Measurements from ENCODE around the gene EGFL6.

Gene EGFL6

GRCh38 chrX:13569479-13570260 lies at the start of gene EGFL6:
Gene EGFL6, plus strand, starts transcription at chrX:13569601. Its CDS starts 261 bp downstream, at chrX:13569862.
- DNase-seq: no peak

- no peak for DNase-seq
Measured at GRCh38 chrX:13520351-13520750, 49.0 kb upstream of the EGFL6 start.

DNA sequence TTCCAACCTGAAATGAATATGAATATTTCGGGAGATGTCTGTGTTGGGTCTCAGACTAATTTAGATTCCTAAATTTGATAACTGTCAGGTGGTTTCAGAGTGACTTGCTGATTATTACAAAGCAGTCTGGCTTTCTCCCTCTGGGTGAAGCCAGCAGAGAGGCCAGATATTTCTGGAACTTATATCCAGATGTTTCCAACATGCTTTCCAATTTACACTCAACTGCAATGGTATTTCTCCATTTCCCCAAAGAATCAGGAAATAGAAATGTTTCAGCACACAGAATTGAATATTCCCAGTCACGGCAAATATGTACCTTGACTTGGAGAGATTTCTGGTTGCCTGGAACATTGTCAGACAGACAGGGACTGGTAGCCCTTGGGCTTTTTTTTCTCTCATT lies 48.5 kb upstream of the EGFL6 start:
- no peak for DNase-seq

DNA sequence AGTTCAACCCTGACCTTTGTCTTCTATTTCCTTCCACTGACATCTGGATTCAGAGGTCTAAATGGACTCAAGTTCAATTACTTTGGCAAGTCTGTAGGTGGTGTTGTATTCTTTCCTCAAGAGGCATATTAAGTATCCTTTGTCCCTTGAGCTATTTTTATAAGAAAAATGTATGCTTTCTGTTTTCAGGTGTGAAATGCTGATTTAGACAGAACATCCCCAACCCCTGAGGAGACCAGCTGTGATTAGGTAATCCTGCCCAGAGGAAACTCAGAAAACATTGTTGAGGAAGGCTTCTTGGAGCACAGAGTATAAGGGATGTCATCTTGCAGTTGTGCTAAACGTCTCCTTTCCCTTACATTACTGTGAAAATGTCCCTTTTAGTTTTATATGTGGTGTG lies 46.6 kb upstream of the EGFL6 start:
- no peak for DNase-seq

- DNase-seq: no peak
Measured at GRCh38 chrX:13533726-13534125, 35.7 kb upstream of the EGFL6 start.

DNA sequence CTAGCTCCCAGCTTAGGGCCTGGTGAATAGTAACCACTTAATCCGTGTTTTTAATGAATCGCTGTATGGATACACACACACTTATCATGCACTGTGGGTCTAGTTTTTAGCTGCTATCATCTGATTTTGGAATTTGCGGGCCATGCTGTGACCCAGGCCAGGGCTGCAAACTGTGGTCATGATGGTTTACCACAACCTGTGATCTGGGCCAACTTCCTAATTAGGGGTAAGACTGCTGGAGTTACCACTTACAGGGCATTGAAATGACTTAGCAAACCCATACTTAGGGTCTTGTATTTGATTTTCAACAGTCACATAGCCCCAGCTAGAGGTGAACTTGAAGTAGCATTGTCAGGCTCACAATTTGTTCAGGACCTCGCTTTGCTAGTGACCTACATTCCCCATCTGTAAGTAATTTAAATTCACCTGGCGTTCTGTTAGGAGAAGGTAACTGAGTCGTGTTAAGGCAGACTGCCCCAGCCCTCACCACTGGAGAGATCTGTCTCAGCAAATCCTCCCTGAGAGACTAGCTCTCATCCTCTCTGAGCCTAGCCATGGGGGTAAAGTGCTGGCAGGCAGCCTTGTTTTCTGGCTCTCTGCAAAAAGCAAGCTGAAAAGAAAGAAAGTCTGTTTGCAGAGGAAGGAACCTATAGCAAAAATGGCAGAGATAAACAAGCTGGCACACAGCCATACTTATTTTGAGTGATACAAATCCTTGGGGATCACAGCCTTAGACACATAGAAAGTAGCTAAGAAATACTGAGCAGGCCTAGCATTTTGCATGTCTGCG lies 33.8 kb upstream of the EGFL6 start:
- no peak for DNase-seq

DNA sequence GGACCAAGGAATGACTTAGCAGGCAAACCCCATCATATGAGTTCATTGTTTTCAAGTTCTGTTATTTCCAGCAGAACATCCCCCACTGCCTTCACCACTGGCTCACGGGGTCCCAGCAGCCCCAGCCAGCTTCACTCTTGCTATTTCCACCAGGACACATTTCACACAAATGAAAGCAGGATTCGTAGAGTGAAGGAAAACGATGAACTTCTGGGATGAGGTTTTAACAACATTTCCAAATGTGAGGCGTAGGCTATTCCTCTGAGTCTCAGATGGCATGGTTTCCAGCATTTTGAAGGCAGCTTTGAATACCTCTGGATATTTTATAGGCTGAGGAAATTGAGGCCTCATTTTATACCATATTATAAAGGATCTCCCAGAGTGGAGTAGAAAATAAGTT lies 32.9 kb upstream of the EGFL6 start:
- no peak for DNase-seq

GRCh38 chrX:13538414-13538813 lies 31.0 kb upstream of the EGFL6 start:
- DNase-seq: no peak

GRCh38 chrX:13540602-13541001 lies 28.8 kb upstream of the EGFL6 start:
- DNase-seq: no peak

DNA sequence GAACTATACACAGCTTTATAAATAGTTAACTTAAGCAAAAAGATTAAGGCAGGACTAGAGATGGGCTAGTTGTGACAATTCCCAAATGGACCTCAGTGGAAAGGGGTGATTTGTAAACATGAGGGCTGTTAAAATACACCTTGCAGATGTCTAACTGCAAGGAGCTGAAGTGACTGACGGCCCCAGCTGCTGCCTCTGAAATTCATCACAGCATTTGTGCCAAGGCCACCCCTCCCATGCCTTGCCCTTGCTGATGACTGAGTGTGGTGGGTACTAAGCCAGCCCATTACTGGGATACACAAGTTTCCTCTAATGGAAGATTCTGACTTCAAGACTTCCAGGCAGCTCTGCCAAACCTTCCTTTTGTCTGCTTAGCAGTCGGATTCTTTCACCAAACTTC lies 23.7 kb upstream of the EGFL6 start:
- no peak for DNase-seq

GRCh38 chrX:13547671-13548070 lies 21.7 kb upstream of the EGFL6 start:
- no peak for DNase-seq

GRCh38 chrX:13550346-13550745 lies 19.1 kb upstream of the EGFL6 start:
- DNase-seq: no peak

DNA sequence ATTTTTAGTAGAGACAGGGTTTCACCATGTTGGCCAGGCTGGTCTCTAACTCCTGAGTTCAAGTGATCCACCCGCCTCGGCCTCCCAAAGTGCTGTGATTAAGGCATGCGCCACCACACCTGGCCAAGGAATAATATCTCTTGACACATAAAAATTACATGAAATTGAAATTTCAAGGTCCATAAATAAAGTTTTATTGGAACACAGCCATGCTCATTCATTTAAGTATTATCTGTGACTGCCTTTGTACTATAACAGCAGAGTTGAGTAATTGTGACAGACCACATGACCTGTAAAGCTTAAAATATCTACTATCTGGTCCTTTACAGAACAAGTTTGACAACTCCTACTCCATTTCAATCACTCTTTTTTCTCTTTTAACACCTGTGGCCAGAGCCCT lies 17.8 kb upstream of the EGFL6 start:
- DNase-seq: no peak

GRCh38 chrX:13552892-13553291 lies 16.5 kb upstream of the EGFL6 start:
- DNase-seq: no peak

DNA sequence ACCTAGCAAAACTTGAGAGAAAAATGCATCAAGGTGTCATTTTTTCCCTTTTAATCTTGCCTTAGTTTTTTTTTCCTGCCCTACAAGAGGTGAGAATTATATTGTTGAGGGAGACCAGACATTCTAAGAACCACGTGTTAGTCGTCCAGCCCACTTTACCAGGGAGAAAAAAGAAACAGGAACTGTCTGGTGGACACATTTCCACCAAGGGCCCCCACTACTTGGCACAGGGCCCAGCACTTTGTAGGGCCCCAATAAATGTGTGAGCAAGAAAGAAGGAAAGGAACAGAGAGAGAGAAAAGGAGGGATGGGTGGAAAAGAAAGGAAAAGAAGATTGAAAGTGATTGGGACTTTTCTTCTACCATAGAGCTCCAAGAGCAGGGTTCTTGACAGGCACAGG lies 3.9 kb upstream of the EGFL6 start:
- DNase-seq: no peak

DNA sequence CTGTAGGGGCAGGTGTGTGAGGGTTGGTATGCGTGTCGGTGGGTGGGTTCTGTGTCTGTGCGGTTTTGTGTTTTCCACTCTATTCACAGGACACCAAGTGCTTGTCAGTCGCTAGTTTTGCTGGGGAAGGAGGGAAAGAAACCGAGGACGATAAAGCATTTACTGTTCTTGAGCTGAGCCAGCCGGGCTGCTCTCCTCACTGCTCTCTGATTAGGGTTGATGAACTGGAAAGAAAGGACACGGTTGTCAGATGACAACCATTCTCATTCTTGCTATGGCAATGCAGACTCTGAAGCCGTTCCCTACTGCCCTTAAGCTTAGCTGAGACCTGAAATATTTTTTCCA lies 832 bp downstream of the EGFL6 start:
- DNase-seq: no peak

DNA sequence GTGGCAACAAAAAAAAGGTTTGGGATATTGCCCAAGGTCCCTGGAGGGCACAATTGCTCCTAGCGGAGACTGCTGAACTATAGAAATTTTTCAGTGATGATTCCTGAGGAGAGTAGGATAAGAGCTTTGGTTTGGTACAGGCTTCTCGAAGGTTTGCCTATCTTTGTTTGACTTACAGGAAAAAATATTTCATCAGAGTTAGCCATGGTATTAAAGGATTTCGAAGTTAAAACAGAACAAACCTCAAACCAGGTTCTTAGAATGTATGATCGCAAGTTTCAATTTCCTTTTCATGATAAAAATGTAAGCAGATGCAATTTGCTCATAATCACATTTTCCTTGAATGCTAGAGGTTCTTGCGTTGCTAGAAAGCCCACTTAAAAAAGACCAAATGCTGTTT lies 1.7 kb downstream of the EGFL6 start:
- no peak for DNase-seq

DNA sequence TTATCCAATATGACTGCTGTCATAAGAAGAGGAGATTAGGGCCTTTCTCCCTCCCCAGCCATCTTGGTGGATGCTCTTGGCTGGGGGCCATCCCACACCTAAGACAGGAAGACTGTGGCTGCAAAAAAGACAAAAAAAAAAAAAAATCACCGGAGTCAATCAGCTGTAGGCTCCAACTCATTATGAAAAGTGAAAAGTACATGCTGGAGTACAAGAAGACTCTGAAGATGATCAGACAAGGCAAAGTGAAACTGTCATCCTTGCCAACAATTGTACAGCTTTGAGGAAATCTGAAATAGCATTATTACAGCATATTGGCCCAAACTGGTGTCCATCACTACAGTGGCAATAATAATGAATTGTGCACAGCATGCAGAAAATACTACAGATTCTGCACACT lies 5.2 kb downstream of the EGFL6 start:
- DNase-seq: no peak

DNA sequence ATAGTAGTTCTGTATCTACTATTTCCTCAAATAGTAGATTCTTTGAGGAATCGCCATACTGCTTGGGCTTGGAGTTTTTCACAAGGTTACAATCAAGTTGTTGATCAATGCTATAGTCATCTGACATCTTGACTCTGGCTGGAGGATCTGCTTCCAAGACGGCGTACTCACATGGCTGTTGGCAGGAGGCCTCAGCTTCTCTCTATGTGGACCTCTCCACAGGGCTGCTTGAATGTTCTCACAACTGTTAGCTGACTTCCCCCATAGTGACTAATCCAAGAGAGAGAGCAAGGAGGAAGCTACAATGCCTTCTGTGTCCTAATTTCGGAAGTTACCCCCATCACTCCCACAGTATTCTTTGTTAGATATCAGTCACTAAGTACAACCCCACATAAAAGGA lies 10.3 kb downstream of the EGFL6 start:
- DNase-seq: no peak

- no peak for DNase-seq
Measured at GRCh38 chrX:13581554-13581953, 12.2 kb downstream of the EGFL6 start.

GRCh38 chrX:13587786-13588477 lies 18.5 kb downstream of the EGFL6 start:
- DNase-seq: no peak

DNA sequence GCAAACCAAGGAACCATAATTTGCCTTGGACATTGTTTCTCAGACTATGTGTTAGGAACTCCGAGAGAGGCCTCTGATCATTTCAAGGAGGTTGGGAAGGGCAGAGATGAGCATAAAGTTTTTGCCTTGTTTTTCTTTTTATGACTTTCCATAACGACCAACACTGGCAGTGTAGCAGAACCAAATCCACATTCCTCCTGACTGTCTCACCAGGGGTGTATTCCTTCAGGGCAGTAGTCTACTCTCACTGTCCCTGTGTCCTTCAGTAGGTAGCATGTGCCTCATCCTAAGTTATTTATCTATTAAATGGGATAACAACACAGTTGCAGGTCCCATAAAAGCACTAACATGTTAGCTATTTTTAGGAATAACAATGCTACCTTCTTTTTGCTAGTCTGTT lies 20.8 kb downstream of the EGFL6 start:
- DNase-seq: no peak

GRCh38 chrX:13590914-13591313 lies 21.5 kb downstream of the EGFL6 start:
- DNase-seq: no peak

GRCh38 chrX:13597874-13598273 lies 28.5 kb downstream of the EGFL6 start:
- DNase-seq: no peak
